Left lung (tissue), 10 donors: ENCODE data around the gene CARD14. TPM values are rescaled to one million over a fixed set of nuclear protein-coding genes. Genes with fewer than 3 reads are reported as not detected.

Source experiments
- ATAC-seq: fragments of 200-7000 bp; cut with Tn5 transposase; one replicate; pipeline ENCODE4 v1.9.1; 2020; ENCODE audit warnings: moderate library complexity
- DNase-seq, 4 donors: peaks; one replicate each; pipeline ENCODE4 v3.0.0-alpha.2; 2013 to 2020
- H3K27ac ChIP-seq, 2 donors: fragments of 200-600 bp; sonication (generic) in 1 of 2; one replicate each; pipeline versions ENCODE4 v1.5.0 to v1.8.0; 2020 to 2021
- H3K27me3 ChIP-seq, 2 donors: fragments of 200-600 bp; sonication (generic) in 1 of 2; one replicate each; pipeline versions ENCODE4 v1.5.0 to v1.8.0; 2020 to 2021
- H3K36me3 ChIP-seq, 2 donors: fragments of 200-600 bp; sonication (generic) in 1 of 2; one replicate each; pipeline versions ENCODE4 v1.5.0 to v1.8.0; 2020 to 2021
- H3K4me1 ChIP-seq, 2 donors: fragments of 200-600 bp; one replicate each; pipeline ENCODE4 v1.8.0; 2021
- H3K4me3 ChIP-seq, 2 donors: fragments of 200-600 bp; sonication (generic) in 1 of 2; one replicate each; pipeline versions ENCODE4 v1.5.0 to v1.8.0; 2020 to 2021; ENCODE audit warnings: mild to moderate bottlenecking in 1 of 2
- H3K9me3 ChIP-seq, 2 donors: fragments of 200-600 bp; sonication (generic) in 1 of 2; one replicate each; pipeline versions ENCODE4 v1.5.0 to v1.8.0; 2020 to 2021
- CTCF ChIP-seq, 2 donors: fragments of 200-600 bp; sonication (generic) in 1 of 2; IDR thresholded peaks; one replicate each; pipeline versions ENCODE4 v1.5.0 to v1.8.0; 2021; ENCODE audit warnings: antibody characterized with exemption in 2 of 2
- intact Hi-C, 2 donors: fragments of 100-400 bp; cut with DNase I; formaldehyde crosslinking; loops; one replicate each; pipeline versions ENCODE4 v1.11.2 to v1.14.2; 2022
- polyA plus RNA-seq, 6 donors: library from polyadenylated mRNA; unstranded; fragments of 120-200 nt; gene quantifications; one replicate each; pipeline ENCODE4 v1.2.1, GENCODE V29; 2013; ENCODE audit not compliant: insufficient read length in 6 of 6
- total RNA-seq, 2 donors: library from RNA; stranded (reverse); fragmentation: NEBNext Ultra II Directional; extraction: Animal tissue kit (Norgen Biotek cat#: 25700); gene quantifications; one replicate each; pipeline ENCODE4 v1.2.1, GENCODE V29; 2021
- donor health status: DM: no; HTN: yes; CAD: no.
- donor health status: DM: no; HTN: no; CAD: no.

The CARD14 gene
- total and polyA plus RNA-seq, 8 donors: 0.41 to 3.2 (median 1.8) TPM

GRCh38 chr17:80142929-80143328 lies 26.9 kb upstream of the CARD14 start:
- DNase-seq (no peak), ATAC-seq (no peak)
- Histone ChIP-seq H3K4me3 (no peak overlapping the region), H3K4me1 (peaks cover 10 to 20% of the 10 kb centered on the region in 2 donors), H3K9me3 (no peaks in the 10 kb centered on the region), H3K27ac (no peak overlapping the region), H3K27me3 (no peaks in the 10 kb centered on the region), H3K36me3 (peaks cover 12 to 61% of the 10 kb centered on the region in 2 donors)
- no peak for TF ChIP-seq CTCF (IDR thresholded peaks at IDR 0.05)
- intact Hi-C loops: no loop called here

GRCh38 chr17:80145076-80146075 lies 24.5 kb upstream of the CARD14 start:
- intact Hi-C loops: no loop called here
- ATAC-seq: no peak

GRCh38 chr17:80146121-80147034 lies 23.5 kb upstream of the CARD14 start:
- H3K27me3 ChIP-seq: no peaks in the 10 kb centered on the region
- H3K4me3 ChIP-seq: peak overlapping the region; percentile 94 to 97
- H3K4me1 ChIP-seq: peaks cover 10 to 38% of the 10 kb centered on the region in 2 donors
- H3K36me3 ChIP-seq: peaks cover 3 to 27% of the 10 kb centered on the region in 2 donors
- DNase-seq: peak in 2 of 4 donors; percentile 32 to 46
- H3K27ac ChIP-seq: peak overlapping the region; percentile 91
- no peak for TF ChIP-seq CTCF (IDR thresholded peaks at IDR 0.05)
- H3K9me3 ChIP-seq: no peaks in the 10 kb centered on the region
- intact Hi-C loops: no loop called here
- peak; percentile 12 for ATAC-seq

More at GRCh38 chr17:80145076-80146075, 24.5 kb upstream of the CARD14 start:
- H3K9me3 ChIP-seq: no peaks in the 10 kb centered on the region
- peaks cover 3 to 37% of the 10 kb centered on the region in 2 donors for H3K36me3 ChIP-seq
- TF ChIP-seq CTCF (IDR thresholded peaks at IDR 0.05): no peak
- DNase-seq: no peak
- peak overlapping the region; percentile 94 to 97 for H3K4me3 ChIP-seq
- no peaks in the 10 kb centered on the region for H3K27me3 ChIP-seq
- no peak overlapping the region for H3K27ac ChIP-seq
- H3K4me1 ChIP-seq: peaks cover 10 to 35% of the 10 kb centered on the region in 2 donors

- Histone ChIP-seq H3K36me3 (peaks cover 3 to 18% of the 10 kb centered on the region in 2 donors), H3K27ac (peak within 1 kb of the TSS; percentile 91), H3K9me3 (no peaks in the 10 kb centered on the region), H3K4me1 (peaks cover 10 to 45% of the 10 kb centered on the region in 2 donors), H3K4me3 (peak within 1 kb of the TSS; percentile 94 to 97), H3K27me3 (no peaks in the 10 kb centered on the region)
- DNase-seq: peak; percentile 98 to 100 (median 99)
- no peak for TF ChIP-seq CTCF (IDR thresholded peaks at IDR 0.05)
- peak; percentile 95 for ATAC-seq
- intact Hi-C loops: no loop called here
Measured at GRCh38 chr17:80147035-80147822, 22.6 kb upstream of the CARD14 start, which contains the start of gene EIF4A3. EIF4A3 (minus strand) TSS chr17:80147128; CDS start chr17:80146961, 167 bp downstream.
